ENCODE results near the gene RNF130.

DNA sequence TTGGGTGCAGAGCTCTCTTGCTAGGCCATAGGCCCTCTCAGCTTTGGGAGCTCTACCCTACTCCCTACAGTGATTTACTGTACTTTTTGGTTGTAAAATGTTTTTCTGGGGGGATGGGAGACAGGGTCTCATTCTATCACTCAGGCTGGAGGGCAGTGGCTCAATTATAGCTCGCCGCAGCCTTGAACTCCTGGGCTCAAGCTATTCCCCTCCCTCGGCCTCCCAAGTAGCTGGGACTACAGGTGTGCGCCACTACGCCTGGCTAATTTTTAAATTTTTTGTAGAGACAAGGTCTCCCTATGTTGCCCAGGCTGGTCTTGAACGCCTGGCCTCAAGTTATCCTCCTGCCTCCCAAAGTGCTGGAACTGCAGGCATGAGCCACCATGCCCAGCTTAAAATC is 21.7 kb upstream of the RNF130 start:
- TF ChIP-seq, protein P1, sequence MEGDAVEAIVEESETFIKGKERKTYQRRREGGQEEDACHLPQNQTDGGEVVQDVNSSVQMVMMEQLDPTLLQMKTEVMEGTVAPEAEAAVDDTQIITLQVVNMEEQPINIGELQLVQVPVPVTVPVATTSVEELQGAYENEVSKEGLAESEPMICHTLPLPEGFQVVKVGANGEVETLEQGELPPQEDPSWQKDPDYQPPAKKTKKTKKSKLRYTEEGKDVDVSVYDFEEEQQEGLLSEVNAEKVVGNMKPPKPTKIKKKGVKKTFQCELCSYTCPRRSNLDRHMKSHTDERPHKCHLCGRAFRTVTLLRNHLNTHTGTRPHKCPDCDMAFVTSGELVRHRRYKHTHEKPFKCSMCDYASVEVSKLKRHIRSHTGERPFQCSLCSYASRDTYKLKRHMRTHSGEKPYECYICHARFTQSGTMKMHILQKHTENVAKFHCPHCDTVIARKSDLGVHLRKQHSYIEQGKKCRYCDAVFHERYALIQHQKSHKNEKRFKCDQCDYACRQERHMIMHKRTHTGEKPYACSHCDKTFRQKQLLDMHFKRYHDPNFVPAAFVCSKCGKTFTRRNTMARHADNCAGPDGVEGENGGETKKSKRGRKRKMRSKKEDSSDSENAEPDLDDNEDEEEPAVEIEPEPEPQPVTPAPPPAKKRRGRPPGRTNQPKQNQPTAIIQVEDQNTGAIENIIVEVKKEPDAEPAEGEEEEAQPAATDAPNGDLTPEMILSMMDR (IDR thresholded peaks at IDR 0.05) = no peak
- TF ChIP-seq POLR2A (IDR thresholded peaks at IDR 0.05) = no peak
- no peak for TF ChIP-seq POLR2AphosphoS5 (IDR thresholded peaks at IDR 0.05; ENCODE audit: insufficient read depth in 1 of 2, low read depth in 1 of 2)

Measured in vagina (tissue), 2 donors.